HG02970 (cell line): Measurements from ENCODE around the gene BLM.
"Not testable (repeated sequence)": the region's sequence is repeated elsewhere in the genome, so short reads cannot be mapped to it uniquely, and the experiment has no call there.

Source experiments
- ATAC-seq: cut with Tn5 transposase; IDR thresholded peaks from one replicate; pipeline ENCODE4 v1.9.1; 2021; ENCODE audit warnings: mild to moderate bottlenecking, moderate library complexity, moderate number of reproducible peaks; ENCODE audit not compliant: unreplicated experiment, low FRiP score

BLM gene

DNA sequence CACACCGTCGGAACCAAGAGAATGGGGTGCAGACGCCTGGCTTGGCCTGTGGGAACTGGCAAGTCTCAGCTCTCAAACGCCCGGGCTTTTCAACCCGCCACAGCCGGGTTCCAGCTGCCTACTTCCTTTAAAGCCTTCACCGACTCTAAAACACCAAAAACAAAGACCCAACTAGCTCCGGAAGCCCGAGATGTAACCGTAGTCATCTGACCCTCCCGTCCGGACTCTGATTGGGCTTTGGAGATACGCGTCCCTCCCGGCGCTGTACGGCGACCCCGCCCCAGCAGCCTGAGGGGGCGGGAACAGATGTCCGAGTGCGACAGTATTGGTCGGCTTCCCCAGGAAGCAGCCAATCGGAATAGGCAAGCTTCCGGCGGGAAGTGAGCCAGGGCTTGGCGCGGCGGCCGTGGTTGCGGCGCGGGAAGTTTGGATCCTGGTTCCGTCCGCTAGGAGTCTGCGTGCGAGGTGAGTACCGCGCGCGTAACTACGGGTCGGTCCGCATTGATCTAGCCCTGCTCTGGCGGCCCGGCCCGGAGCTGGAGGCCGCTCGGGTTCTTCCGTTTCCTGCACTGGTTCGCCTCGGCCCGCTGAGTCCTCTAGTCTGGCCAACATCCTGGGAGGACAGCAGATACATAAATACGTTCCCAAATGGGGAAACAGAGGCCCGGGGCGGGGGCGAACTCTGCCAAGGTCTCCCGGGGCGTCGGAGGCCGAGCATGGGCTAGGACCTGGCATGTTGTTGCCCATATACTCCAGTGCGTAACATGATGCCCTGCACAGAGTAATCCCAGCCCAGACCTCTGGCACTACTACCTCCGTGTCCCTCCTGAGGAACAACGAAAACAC lies at the start of gene BLM:
TSS of gene BLM (plus strand) at position 371 of the 846 bp plus-strand sequence. CDS start 30,047 bp downstream, outside the sequence.
- peak; percentile 98 for ATAC-seq

DNA sequence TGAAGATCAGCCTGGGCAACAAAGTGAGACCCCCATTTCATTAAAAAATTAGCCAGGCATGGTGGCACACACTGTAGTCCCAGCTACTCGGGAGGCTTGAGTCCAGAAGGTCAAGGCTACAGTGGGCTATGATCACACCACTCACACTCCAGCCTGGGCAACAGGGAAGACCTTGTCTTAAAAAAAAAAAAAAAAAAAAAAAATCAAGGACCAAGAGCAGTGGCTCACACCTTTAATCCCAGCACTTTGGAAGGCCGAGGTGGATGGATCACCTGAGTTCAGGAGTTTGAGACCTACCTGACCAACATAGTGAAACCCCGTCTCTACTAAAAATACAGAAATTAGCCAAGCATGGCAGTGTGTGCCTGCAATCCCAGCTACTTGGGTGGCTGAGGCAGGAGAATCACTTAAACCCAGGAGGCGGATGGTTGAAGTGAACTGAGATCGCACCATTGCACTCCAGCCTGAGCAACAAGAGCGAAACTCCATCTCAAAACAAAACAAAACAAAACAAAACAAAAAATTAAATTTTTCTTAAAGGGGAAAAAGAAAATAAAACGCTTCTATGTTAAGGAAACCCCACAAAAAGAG lies 49.3 kb upstream of the BLM start:
- ATAC-seq, result not testable (repeated sequence)

DNA sequence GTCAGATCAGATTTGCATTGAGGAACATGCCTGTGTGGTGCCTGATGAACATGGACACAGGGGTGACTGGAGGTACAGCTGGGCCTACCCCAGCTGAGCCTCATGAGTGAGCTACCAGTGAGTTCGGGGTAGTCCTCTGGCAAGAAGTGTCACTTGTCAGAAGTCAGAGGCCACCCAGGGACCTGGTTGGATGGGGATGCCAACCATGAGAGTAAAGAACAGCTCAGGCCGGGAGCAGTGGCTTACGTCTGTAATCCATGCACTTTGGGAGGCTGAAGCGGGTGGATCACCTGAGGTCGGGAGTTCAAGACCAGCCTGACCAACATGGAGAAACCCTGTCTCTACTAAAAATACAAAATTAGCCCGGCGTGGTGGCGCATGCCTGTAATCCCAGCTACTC lies 46.5 kb upstream of the BLM start:
- ATAC-seq, result not testable (repeated sequence)

DNA sequence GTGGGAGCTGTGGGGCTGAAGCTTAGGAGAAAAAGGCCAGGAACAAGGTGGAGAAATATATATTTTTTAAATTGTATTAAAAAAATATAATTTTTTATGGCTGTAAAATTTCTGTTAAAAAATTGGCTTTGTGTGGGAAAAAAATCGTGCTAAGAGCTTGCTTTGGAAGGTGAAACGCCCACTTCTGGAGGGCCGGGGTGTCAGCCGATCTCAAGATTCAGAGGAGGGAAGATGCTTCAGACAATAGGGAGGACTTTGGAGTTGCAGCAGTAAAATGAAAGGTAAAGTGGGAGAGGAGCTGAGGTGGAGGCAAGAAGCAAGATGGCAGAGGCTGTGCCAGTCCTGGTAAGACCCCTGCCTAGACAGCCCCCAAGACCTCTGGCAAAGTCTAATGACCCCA lies 45.9 kb upstream of the BLM start:
- ATAC-seq, result no peak

DNA sequence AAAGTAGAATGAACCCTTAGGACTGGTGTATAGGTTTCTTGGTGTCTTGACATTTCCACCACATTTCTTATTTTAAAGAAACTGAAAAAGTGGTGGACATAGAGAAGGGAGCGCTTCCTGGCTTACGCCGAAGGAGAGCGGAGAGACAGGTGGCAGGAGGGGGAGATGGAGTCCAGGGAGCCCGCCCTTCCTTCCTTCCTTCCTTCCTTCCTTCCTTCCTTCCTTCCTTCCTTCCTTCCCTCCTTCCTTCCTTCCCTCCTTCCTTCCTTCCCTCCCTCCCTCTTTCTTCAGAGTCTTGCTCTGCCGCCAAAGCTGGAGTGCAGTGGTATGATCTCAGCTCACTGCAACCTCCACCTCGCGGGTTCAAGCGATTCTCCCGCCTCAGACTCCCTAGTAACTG lies 43.8 kb upstream of the BLM start:
- ATAC-seq, result not testable (repeated sequence)

DNA sequence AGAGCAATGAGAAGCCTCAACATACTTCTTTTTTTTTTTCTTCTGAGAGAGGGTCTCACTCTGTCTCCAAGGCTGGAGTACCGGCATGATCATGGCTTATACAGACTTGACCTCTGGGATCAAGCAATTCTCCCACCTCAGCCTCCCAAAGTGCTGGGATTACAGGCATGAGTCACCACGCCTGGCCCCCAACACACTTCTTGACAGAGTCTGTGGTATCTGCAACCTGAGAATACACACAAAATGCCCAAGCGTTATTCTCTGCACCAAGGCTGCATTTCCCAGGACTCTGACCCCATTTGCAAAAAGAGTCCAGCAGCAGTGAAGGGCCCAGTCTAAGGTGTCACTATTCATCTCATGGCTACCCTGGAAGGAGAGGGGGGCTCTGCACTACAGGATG lies 42.7 kb upstream of the BLM start:
- ATAC-seq, result no peak

DNA sequence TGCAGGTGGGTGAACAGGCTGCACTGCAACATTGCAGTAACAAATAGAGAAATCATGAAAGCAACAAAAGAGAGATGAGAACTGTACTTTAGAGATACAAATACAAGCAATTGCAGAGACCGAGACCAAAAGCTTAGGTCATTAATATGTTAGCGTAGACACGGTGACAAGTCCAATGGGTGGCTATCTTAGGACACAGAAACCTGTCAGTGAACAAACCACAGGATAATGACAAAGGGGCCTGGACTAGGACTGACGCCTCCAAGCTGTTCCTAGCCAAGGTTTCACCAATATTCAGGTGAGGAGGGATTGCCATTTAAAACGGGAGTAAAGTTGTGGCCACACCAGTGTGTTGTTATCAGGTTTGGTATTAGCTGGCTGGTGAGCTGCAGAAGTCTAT lies 41.7 kb upstream of the BLM start:
- ATAC-seq, result no peak

DNA sequence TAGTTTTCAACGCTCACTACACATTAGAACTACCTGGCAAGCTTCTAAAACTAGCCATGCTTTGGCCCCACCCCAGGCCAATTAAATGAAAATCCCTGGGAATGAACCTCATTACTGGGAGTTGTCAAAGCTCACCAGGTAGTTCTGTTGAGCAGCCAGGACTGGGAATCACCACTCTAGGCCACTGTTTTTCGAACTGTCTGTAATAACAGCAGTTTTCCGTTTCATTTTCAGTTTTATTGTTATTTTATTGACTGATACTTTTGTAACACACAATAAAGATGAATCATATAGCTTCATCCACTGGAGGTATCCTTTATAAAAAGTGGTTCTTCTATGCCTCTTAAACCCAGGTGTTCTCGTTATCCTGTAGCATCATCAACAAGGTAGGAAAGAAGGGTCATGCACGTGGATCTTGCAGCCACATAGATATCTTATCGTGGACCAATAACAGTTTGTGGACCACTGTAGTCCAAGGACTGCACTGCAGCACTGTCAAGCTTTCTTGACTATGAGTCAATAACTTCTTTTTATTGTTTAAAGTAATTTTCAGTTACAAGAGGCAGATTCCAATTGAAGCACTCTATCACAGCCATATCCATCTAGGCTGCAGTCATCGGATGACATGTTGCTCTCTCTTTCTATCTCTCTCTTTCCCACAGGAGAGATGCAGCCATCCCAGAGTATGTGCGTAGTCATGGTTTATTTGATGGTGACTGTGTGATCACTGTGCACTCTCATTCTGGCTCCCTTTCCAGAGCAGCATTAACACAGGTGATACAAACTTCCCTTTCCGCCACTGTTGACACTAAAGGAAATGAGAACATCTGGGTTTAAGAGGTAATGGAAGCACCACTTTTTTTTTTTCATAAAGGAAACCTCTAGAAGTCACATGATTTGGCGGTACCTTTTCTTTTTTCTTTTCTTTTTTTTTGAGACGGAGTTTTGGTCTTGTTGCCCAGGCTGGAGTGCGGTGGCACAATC lies 39.0 kb upstream of the BLM start:
- no peak for ATAC-seq

DNA sequence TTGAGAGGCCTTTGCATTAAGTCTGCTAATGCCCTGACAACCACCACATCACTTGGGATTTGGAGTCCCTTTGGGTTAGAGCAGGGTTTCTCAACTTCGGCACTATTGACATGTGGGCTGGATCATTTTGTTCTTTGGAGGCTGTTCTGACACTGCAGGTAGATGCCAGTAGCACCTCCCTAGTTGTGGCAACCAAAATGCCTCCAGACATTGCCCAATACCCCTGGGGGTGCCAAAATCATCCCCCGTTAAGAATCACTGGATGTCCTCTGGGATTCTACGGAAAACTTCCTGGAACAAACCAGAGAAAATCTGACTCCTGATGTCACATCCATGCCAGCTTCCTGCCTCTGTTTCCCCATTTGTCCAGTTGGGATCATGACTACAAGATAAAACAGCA lies 37.2 kb upstream of the BLM start:
- no peak for ATAC-seq

DNA sequence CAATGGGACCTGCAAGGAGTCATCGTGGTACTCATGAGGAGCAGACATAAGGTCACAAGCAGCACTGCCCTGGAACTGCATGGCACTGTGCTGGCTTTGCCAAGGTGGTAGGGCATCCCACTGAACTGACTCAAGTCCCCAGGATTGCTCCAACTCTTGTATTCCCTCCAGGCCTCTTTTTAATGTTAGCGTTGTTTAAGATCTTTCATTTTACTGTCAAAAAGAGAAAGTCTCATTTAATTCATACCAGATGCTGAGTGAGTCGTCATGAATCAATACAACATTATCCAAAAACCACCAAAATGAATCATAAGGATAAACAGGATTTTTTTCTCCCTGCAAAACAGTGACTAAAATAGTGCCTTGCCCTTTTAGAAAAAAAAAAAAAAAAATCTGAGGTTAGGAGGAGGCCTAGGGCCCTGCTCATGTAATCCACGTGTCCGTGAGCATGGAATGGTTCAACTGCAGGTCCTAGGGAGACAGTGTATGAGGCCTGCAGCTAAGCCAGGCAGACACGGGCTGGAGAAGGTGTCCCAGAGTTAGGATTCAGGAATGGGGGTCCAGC lies 36.7 kb upstream of the BLM start:
- no peak for ATAC-seq

DNA sequence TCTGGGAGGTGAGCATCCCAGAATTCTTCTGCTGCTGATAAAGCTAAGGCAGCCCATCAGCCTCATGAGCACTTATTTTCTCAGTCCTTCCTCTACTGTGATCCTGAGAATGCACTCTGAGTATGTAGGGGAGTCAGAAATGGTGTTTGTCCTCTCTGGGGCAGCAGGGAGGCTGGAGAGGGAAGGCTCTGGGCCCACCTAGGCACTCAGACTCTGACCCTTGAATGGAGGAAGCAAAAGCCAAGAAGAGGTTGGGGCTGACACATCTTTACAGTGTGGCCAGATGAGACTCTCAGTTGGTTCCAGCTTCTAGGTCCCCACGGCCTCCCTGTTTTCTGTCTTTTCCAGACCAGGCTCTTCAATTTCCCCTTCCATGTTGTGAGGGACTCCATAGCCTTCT lies 36.1 kb upstream of the BLM start:
- no peak for ATAC-seq

DNA sequence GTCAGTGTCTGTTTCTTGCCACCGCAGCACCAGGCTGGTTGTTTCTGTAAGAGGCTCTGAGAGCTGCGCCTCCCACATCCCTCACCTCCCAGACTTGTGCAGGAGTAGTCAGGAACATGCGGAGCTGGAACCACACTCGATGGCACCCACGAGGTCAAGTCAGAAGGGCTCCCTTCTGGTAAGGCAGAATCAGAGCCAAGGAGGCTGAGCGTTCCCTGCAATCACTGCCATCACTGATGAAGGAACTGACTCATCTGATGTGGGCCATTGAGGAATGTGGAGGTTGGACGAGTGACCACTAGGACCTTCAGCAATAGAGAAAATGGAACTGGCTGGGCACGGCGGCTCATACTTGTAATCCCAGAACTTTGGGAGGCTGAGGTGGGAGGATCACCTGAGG lies 35.7 kb upstream of the BLM start:
- no peak for ATAC-seq

DNA sequence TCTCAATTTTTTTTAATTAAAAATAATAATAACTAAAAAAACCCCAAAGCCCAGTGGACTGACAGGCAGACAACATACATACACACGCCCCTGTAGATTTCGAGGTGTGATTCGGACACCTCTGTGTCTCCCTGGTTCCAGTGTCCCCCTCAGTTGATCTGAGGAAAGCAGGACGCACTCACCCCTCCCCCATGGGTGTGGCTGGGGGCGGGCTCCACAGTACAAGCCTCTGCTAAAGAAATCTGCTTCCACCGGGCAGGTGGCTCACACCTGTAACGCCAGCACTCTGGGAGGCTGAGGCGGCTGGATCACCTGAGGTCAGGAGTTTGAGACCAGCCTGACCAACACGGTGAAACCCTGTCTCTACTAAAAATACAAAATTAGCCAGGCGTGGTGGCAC lies 33.8 kb upstream of the BLM start:
- ATAC-seq, result no peak

DNA sequence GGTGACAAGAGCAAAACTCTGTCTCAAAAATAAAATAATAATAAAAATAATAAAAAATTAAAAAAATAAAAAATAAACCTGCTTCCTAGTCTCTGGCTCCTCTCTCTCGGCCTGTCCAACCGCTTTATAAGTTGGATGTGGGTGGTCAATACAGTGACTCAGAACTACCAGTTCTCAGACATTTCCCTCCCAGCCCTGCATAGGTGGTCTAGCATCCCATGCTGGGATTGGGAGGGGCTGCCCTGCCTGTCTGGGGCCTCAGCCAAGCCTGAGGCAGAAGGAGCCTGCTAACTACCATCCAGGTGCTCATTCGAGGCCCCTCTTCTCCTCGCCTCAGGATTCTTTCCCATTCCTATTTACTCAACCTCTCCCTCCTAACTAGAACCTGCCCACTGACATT lies 33.3 kb upstream of the BLM start:
- no peak for ATAC-seq

DNA sequence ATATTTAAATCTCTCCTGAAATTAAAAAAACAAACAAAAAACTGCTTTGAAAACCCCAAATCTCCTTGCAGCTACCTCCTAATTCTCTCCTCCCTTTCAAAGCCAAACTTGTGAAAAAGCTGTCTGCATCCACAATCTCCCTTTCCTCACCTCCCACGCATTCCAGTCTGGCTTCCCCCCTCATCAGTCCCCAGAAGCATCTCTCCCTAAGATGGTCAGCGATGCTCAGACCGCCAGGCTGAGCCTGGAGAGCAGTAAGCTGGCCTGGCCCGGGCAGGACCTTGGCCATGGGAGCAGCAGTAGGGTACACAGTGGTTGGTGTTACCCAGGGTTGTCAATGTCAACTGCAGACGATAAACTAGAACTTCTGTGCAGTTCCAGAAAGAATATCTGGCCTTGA lies 32.9 kb upstream of the BLM start:
- ATAC-seq, result no peak

DNA sequence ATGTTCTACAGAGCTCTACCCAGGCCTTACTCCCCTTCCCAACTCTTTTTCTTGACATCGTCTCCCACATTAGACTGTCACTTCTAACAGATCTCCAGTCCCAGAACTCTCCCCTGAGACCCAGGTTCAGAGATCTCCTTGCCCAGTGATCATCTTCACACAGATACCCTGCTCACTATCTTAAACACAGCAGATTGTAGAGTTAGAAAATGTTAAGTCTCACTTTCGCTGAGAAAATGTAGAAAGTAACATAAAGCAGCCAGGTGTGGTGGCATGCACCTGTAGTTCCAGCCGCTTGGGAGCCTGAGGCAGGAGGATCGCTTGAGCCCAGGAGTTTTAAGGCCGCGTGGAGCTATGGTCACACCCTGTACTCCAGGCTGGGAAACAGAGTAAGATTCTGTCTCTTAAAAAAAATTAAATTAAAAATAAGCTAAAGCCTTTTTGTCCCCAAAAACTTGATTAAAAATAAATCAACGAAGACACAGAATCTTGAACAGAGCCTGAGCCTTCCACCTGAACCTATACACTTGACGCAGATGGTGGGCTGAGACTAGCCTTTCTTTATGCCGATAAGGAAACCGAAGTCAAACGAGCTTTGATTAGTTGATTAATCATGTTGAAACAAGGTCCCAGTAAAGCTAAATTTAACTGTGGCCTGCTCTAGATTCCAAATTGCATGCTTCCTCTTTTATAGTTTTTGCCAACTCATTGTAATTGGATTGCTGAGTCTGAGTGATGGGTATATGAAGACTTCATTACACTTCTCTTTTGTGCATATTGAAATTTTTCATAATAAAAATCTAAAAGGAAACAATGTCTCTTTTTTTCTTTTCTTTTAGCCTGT lies 31.3 kb upstream of the BLM start:
- ATAC-seq, result peak; percentile 28

DNA sequence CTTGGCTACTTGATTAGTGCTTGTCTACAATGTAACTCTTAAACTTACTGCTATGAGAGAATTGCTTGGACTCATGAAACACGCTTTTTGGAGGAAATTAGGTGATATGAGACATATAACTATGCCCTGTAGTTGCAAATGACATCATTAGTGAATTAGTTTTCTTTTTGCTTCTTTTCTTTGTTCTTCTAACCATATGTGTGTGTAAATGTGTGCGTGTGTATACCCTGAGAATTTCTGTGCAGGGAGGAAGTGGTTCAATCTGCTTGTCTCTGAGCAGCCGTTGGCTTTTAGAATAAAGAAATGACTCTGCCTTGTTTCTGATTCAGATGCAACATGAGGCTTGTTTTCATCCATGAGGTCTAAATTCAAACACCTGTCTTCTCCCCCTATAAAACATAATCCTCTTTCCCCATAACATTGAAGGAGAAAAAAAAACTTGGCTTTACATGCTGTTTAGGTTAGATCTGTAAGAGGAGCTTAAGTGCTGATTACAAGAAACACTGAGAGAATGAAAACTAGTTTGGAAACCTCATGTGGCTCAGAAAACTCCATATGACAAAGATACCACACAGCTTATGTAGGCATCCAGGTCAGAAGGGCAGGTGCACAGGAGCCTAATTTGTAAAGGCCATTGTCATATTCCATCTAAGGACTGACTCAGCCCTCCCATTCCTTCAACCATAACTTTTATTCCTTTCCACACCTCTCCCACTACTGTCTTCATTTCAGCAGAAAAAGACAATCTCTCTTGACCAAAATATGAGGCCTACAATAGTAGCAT lies 30.5 kb upstream of the BLM start:
- ATAC-seq, result peak; percentile 67

DNA sequence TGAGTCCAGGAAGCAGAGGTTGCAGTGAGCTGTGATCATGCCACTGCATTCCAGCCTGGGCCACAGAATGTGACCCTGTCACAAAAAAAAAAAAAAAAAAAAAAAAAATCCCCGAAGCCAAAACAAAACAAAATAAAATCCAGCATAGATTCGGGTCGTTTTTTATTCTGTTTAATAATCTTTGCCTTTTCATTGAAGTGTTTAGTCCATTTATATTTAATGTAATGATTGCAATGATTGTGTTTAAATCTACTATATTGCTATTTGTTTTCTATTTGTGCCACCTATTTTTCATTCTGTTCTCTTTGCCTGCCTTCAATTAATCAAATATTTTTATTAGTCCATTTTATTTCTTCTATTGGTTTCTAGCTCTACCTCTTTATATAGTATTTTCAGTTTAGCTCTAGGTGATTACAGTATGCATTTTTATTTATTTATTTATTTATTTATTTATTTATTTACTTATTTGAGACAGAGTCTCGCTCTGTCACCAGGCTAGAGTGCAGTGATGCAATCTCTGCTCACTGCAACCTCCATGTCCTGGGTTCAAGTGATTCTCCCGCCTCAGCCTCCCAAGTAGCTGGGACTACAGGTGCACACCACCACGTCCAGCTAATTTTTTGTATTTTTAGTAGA lies 27.7 kb upstream of the BLM start:
- not testable (repeated sequence) for ATAC-seq

DNA sequence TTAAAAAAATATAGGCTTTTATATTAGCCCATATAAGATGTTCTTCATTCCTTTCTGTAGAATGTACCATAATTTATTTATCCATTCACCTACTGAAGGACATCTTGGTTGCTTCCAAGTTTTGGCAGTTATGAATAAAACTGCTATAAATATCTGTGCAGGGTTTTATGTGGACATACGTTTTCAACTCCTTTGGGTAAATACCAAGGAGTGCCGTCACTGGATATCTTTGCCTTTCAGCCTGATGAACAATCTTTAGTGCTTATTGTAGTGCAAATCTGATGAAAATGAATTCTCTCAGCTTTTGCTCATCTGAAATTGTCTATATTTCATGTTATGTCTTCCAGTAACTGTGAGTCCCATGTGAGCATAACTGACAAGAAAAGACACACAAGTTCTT lies 26.6 kb upstream of the BLM start:
- ATAC-seq, result no peak
